ENCODE results near the gene F8.

Gene F8

GRCh38 chrX:154791467-154791866 lies 231.1 kb downstream of the F8 start:
- DNase-seq, result no peak
